ENCODE data around the gene PSMB3.

The PSMB3 gene

DNA sequence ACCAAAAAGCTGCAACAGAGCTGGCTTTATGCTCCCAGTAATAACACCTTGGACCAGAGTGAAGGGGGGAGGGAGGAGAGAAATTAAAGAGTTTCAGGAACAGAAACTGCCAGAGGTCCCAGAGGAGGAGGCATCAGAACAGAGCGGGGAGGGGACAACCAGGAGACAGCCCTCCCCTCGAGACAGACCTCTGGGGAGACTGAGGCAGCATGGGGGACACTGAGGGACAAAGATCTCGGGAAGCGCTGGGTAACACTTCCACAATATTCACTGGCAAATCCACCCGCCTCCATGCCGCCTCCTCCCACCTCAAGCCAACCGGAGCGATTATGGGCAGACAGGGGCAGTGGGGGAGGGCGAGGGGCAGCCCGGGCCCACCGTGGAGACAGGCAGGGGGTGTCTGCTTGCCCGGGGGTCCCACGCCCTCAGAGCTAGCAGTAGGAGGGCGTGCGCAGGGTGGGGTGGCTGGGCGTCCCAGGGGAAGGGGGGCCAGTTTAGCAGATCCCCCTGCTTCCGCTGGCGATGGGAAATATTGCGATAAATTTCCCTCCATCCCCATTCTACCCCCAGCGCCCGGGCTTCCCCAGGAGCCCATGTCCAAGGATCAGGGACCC, 5.6 kb upstream of the PSMB3 start:
- Histone ChIP-seq H3K27ac (ENCODE audit: poor library complexity, severe bottlenecking) (peak overlapping the region; percentile 84), H3K9me3 (ENCODE audit: severe bottlenecking) (no peaks in the 10 kb centered on the region), H3K27me3 (ENCODE audit: insufficient read depth, poor library complexity, severe bottlenecking) (no peaks in the 10 kb centered on the region), H3K4me3 (ENCODE audit: severe bottlenecking) (peak overlapping the region; percentile 76), H3K4me1 (ENCODE audit: insufficient read depth, poor library complexity, severe bottlenecking) (peaks cover 10% of the 10 kb centered on the region), H3K36me3 (ENCODE audit: low read depth) (0 out of 2 replicates have a peak, but pooled peaks cover 5% of the 10 kb centered on the region)
- no peak for TF ChIP-seq CTCF (IDR thresholded peaks at IDR 0.05; ENCODE audit: poor library complexity, severe bottlenecking)
- no peak for ATAC-seq (ENCODE audit: low read depth)
- no peak for DNase-seq (ENCODE audit: low spot score)

- Histone ChIP-seq H3K27me3 (ENCODE audit: insufficient read depth, poor library complexity, severe bottlenecking) (no peaks in the 10 kb centered on the region), H3K27ac (ENCODE audit: poor library complexity, severe bottlenecking) (peak overlapping the region; percentile 84), H3K36me3 (ENCODE audit: low read depth) (0 out of 2 replicates have a peak, but pooled peaks cover 5% of the 10 kb centered on the region), H3K4me1 (ENCODE audit: insufficient read depth, poor library complexity, severe bottlenecking) (peaks cover 5% of the 10 kb centered on the region), H3K9me3 (ENCODE audit: severe bottlenecking) (no peaks in the 10 kb centered on the region), H3K4me3 (ENCODE audit: severe bottlenecking) (peak overlapping the region; percentile 76)
- TF ChIP-seq CTCF (IDR thresholded peaks at IDR 0.05; ENCODE audit: poor library complexity, severe bottlenecking): peak; percentile 22
- DNase-seq (ENCODE audit: low spot score): no peak
- no peak for ATAC-seq (ENCODE audit: low read depth)
Observed at GRCh38 chr17:38747463-38748148, 4.9 kb upstream of the PSMB3 start.

DNA sequence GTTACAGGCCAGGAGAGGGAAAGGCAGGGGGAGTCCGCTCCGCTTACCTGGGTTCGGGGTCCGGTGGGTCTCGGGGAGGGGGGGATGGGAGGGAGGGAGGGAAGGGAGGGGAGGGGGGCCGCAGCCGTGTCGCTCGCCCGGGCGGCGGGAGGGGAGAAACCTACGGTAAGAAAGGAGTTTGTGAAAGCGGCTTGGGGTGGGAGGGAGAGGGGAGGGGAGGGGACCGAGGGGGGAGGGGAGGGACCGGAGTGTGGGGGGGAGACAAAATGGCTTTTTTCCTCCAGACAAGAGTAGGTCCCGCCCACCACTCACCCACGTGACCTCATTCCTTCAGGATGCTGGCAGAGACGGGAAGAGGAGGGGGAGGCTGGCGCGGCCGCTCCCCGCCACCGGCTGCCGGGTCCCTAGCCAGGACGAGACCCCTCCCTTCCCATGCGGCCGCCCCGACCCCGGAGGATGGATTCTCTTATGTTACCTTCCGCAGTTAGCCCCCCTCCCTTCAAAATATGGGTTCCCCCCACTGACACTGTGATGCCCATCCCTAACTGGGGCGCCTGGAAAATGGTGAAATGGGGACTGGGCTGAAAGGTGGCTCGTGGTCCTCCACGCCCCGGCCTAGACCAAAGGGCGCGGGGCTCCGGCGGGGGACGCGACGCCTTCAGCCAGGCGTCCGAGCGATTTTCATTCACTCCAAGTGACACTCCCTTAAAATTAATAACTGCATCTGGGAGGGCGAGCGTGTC, 4.2 kb upstream of the PSMB3 start, which contains the start of gene PCGF2:
PCGF2 (minus strand) TSS at position 188 of the 743 bp plus-strand sequence. CDS start 7,934 bp downstream, outside the sequence.
- Histone ChIP-seq H3K27me3 (ENCODE audit: insufficient read depth, poor library complexity, severe bottlenecking) (no peaks in the 10 kb centered on the region), H3K27ac (ENCODE audit: poor library complexity, severe bottlenecking) (peak within 1 kb of the TSS; percentile 84), H3K4me1 (ENCODE audit: insufficient read depth, poor library complexity, severe bottlenecking) (no peaks in the 10 kb centered on the region), H3K36me3 (ENCODE audit: low read depth) (0 out of 2 replicates have a peak, but pooled peaks cover 5% of the 10 kb centered on the region), H3K4me3 (ENCODE audit: severe bottlenecking) (peak within 1 kb of the TSS; percentile 84), H3K9me3 (ENCODE audit: severe bottlenecking) (no peaks in the 10 kb centered on the region)
- TF ChIP-seq CTCF (IDR thresholded peaks at IDR 0.05; ENCODE audit: poor library complexity, severe bottlenecking): no peak
- peak; percentile 94 for DNase-seq (ENCODE audit: low spot score)
- ATAC-seq (ENCODE audit: low read depth): peak; percentile 8; the same call in 2 of the 3 replicates

GRCh38 chr17:38748892-38749222, 3.7 kb upstream of the PSMB3 start:
- Histone ChIP-seq H3K36me3 (ENCODE audit: low read depth) (peaks cover 10% of the 10 kb centered on the region; the same call in 1 of the 2 replicates), H3K27me3 (ENCODE audit: insufficient read depth, poor library complexity, severe bottlenecking) (no peaks in the 10 kb centered on the region), H3K4me3 (ENCODE audit: severe bottlenecking) (peak overlapping the region; percentile 84), H3K9me3 (ENCODE audit: severe bottlenecking) (no peaks in the 10 kb centered on the region), H3K27ac (ENCODE audit: poor library complexity, severe bottlenecking) (peak overlapping the region; percentile 84), H3K4me1 (ENCODE audit: insufficient read depth, poor library complexity, severe bottlenecking) (no peaks in the 10 kb centered on the region)
- no peak for TF ChIP-seq CTCF (IDR thresholded peaks at IDR 0.05; ENCODE audit: poor library complexity, severe bottlenecking)
- ATAC-seq (ENCODE audit: low read depth) (no peak), DNase-seq (ENCODE audit: low spot score) (no peak)

Data from RWPE2 (cell line).